SK-N-SH (cell line): ENCODE results near the gene RNF166.

Source experiments
- CTCF ChIP-seq: fragments of 200-600 bp; sonication (generic); IDR thresholded peaks from 2 replicates; pipeline ENCODE4 v1.6.1; 2017; ENCODE audit warnings: antibody characterized with exemption, mild to moderate bottlenecking, moderate library complexity
- NFIC ChIP-seq: IDR thresholded peaks from 2 replicates; pipeline ENCODE4 v1.4.0; 2012; ENCODE audit warnings: borderline replicate concordance
- POLR2AphosphoS5 ChIP-seq: IDR thresholded peaks from 2 replicates; pipeline ENCODE4 v1.6.1; 2012; ENCODE audit warnings: low read depth, low read length
- RCOR1 ChIP-seq: fragments of 150-350 bp; IDR thresholded peaks from 2 replicates; pipeline ENCODE4 v1.6.1; 2017; ENCODE audit warnings: antibody characterized with exemption, low read length
- TF ChIP-seq, protein P1 (sequence below): IDR thresholded peaks from 2 replicates; pipeline ENCODE4 v1.4.0; 2012; ENCODE audit warnings: low read depth
- TF ChIP-seq, protein P2 (sequence below): IDR thresholded peaks from 2 replicates; pipeline ENCODE4 v1.4.0; 2012; ENCODE audit warnings: low read depth, borderline replicate concordance

DNA sequence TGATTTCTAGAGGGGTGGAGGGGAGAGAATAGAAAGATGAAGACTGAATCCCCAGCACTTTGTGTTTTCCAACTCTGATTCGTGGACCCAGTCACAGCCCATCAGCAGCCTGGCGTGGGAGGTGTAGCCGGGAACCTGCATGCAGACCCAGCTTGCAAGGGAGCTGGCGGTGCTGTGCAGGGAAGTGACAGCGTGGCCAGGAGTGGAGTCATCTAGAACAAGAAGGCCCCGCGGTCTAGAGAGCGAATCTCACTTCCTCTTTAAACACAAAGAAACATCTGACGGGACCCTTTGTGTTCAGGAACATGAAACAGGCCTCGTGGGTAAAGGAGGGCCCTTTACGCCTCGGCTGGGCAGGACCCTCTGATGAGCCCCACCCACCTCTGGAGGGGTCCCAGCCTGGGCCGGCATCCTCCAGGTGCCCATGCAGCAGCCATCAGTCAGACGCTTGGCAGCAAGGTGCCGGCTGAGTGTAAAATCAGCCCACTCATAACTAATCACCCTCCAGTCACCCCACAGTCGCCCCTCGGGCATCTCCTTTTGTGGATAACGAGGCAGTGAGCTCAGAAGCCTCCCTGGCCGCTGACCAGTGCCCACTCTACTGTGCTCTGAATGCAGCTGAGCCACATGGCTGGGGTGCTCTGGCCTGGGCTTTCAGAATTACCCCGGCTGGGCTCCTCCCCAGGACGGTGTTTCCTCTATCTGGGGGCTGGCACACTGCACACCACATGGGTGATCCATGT lies 24.3 kb downstream of the RNF166 start:
- TF ChIP-seq CTCF (no peak), NFIC (no peak), POLR2AphosphoS5 (no peak), RCOR1 (no peak)
- TF ChIP-seq, protein P1, sequence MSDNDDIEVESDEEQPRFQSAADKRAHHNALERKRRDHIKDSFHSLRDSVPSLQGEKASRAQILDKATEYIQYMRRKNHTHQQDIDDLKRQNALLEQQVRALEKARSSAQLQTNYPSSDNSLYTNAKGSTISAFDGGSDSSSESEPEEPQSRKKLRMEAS, result no peak
- TF ChIP-seq, protein P2, sequence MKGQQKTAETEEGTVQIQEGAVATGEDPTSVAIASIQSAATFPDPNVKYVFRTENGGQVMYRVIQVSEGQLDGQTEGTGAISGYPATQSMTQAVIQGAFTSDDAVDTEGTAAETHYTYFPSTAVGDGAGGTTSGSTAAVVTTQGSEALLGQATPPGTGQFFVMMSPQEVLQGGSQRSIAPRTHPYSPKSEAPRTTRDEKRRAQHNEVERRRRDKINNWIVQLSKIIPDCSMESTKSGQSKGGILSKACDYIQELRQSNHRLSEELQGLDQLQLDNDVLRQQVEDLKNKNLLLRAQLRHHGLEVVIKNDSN, result no peak
